Esophagus squamous epithelium (tissue), 5 donors: ENCODE data around the gene CGNL1. TPM values are rescaled to one million over a fixed set of nuclear protein-coding genes. Genes with fewer than 3 reads are reported as not detected.

Experiments
- DNase-seq: peaks from one replicate; lab custom pipeline; 2025; lab: John Stamatoyannopoulos, UW
- H3K27ac ChIP-seq, 4 donors: fragments of 200-600 bp; sonication (generic); one replicate each; pipeline ENCODE4 v1.5.1; 2016 to 2019; ENCODE audit warnings: mild to moderate bottlenecking in 1 of 4
- H3K27me3 ChIP-seq, 4 donors: fragments of 200-600 bp; sonication (generic); 1 replicate in 3 of 4; 2 replicates in 1 of 4; pipeline versions ENCODE4 v1.5.1 to v1.6.0; 2017 to 2021; ENCODE audit warnings: antibody characterized with exemption in 1 of 4
- H3K36me3 ChIP-seq, 3 donors: fragments of 200-600 bp; sonication (generic); one replicate each; pipeline ENCODE4 v1.5.1; 2016 to 2019
- H3K4me1 ChIP-seq, 3 donors: fragments of 200-600 bp; sonication (generic); one replicate each; pipeline ENCODE4 v1.5.1; 2017 to 2019
- H3K4me3 ChIP-seq, 4 donors: fragments of 200-600 bp; sonication (generic); 1 replicate in 3 of 4; 2 replicates in 1 of 4; pipeline ENCODE4 v1.5.1; 2016 to 2019; ENCODE audit warnings: mild to moderate bottlenecking in 2 of 4, moderate library complexity in 1 of 4
- H3K9me3 ChIP-seq, 3 donors: fragments of 200-600 bp; sonication (generic); one replicate each; pipeline ENCODE4 v1.5.1; 2016 to 2019
- POLR2A ChIP-seq, 4 donors: fragments of 450-650 bp; IDR thresholded peaks; one replicate each; pipeline ENCODE4 v1.6.1; 2017; ENCODE audit warnings: antibody characterized with exemption in 4 of 4, mild to moderate bottlenecking in 4 of 4, moderate library complexity in 3 of 4
- WGBS, 2 donors: methylation state at CpG; one replicate each; pipeline ENCODE4 v1.1.5; 2018; 5-methylcytosine and 5-hydroxymethylcytosine counted together
- intact Hi-C: fragments of 100-400 bp; cut with DNase I; formaldehyde crosslinking; loops from one replicate; pipeline ENCODE4 v1.15.0; 2022
- total RNA-seq, 4 donors: library from RNA; depleted of rRNA; stranded (reverse); fragments of >200 nt; gene quantifications; one replicate each; pipeline ENCODE4 v1.1.0, GENCODE V29; 2016
- TF ChIP-seq, protein P1 (sequence below), 6 experiments: fragments of 450-650 bp in 4 of 6; fragments of 200-600 bp in 2 of 6; sonication (generic) in 2 of 6; IDR thresholded peaks; one replicate each; pipeline ENCODE4 v1.5.1; 2016 to 2019; ENCODE audit warnings: antibody characterized with exemption in 6 of 6, mild to moderate bottlenecking in 4 of 6, moderate library complexity in 4 of 6
- donor health status: DM: yes; HTN: yes; CAD: no.

The CGNL1 gene
- total RNA-seq, 4 donors from 2014 or later = 3.8 to 14.7 (median 8.8) TPM

DNA sequence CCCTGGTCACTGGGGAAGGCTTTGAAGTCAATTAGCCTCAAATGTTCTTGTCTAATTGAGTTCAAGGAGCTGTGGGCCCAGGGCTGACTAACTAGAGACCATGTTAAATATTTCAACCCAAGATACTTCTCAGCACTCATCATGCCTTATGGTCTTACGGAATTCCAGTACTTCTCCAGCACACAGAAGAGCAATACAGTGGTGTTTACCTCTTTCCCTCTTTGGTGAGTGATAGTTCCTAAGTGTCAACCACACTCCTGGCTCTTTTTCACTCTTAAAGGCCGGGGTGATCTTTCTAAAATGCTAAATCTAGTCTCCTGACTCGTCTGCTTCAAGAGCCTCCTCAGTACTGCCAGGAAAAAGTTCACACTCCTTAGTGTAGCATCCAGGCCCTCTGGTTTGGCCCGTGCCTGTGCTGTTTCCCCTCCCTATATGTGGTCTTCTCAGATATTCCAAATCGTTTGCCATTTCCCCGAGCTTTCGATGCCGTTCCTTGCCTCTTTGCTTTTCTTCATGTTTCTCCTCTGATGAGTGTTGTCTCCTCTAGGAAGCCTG is 220.1 kb downstream of the CGNL1 start:
- no peak for DNase-seq
- Histone ChIP-seq H3K27me3 (peaks cover 0 to 8% (median 0%) of the 10 kb centered on the region in 4 donors), H3K4me1 (peaks cover 0 to 57% (median 1%) of the 10 kb centered on the region in 3 donors)

DNA sequence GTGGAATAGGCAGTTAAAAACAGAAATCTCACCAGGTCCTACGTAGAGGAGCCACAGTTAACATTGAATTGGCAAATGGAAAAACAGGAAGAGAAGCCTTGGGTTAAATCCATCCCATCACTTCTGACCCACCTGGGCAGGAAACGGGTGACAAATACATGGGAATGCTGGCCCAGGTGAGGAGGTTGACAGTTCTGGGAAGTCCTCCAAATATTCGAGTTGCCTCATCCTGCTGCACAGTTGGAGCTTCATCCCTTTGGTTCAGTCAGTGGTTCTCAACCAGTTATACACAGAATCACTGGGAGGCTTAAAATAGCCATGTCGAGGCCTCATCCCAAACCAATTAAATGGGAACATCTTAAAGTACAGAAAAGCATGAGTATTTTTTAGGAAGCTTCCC is 220.7 kb downstream of the CGNL1 start:
- Histone ChIP-seq H3K9me3 (no peaks in the 10 kb centered on the region), H3K27me3 (peaks cover 0 to 2% (median 0%) of the 10 kb centered on the region in 4 donors), H3K4me3 (no peak overlapping the region), H3K27ac (peak overlapping the region; percentile 28 to 66 (median 51)), H3K4me1 (peaks cover 0 to 51% (median 0%) of the 10 kb centered on the region in 3 donors), H3K36me3 (no peaks in the 10 kb centered on the region)
- TF ChIP-seq, protein P1, sequence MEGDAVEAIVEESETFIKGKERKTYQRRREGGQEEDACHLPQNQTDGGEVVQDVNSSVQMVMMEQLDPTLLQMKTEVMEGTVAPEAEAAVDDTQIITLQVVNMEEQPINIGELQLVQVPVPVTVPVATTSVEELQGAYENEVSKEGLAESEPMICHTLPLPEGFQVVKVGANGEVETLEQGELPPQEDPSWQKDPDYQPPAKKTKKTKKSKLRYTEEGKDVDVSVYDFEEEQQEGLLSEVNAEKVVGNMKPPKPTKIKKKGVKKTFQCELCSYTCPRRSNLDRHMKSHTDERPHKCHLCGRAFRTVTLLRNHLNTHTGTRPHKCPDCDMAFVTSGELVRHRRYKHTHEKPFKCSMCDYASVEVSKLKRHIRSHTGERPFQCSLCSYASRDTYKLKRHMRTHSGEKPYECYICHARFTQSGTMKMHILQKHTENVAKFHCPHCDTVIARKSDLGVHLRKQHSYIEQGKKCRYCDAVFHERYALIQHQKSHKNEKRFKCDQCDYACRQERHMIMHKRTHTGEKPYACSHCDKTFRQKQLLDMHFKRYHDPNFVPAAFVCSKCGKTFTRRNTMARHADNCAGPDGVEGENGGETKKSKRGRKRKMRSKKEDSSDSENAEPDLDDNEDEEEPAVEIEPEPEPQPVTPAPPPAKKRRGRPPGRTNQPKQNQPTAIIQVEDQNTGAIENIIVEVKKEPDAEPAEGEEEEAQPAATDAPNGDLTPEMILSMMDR (IDR thresholded peaks at IDR 0.05) = no peak
- TF ChIP-seq POLR2A (IDR thresholded peaks at IDR 0.05) = no peak
- no peak for DNase-seq
- 35 to 40% methylated on average over 4 of the region's 4 CpGs for WGBS, 2 donors
- intact Hi-C loops = no loop called here

More for the DNA sequence above, 220.1 kb downstream of the CGNL1 start:
- no peak for TF ChIP-seq POLR2A (IDR thresholded peaks at IDR 0.05)
- TF ChIP-seq, protein P1 (IDR thresholded peaks at IDR 0.05) = no peak
- H3K36me3 ChIP-seq = no peaks in the 10 kb centered on the region
- intact Hi-C loops = no loop called here
- peak overlapping the region; percentile 28 to 66 (median 51) for H3K27ac ChIP-seq
- H3K9me3 ChIP-seq = no peaks in the 10 kb centered on the region
- H3K4me3 ChIP-seq = no peak overlapping the region
- WGBS, 2 donors = 78 to 90% methylated on average over 8 of the region's 8 CpGs

DNA sequence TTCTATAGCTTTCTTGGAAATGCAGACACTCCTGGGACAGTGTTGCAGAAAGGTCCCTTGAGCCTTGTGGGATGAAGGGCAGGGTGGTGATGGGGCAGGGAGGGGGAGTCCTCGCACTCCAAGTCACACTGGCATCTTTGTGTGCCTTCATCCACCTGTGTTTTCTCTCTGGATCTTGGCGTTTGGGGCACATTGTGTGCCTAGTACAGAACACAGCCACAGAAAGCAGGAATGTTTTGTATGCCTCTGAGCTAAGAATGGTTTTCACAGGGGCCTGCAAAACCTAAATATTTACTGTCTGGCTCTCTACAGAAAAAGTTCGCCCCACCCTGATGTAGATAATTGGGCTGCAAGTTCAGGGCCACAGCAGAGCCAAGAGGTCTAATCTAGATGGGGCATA is 221.1 kb downstream of the CGNL1 start:
- peak overlapping the region in 3 of 4 donors; percentile 43 to 66 (median 59) for H3K27ac ChIP-seq
- peaks cover 0 to 46% (median 0%) of the 10 kb centered on the region in 3 donors for H3K4me1 ChIP-seq
- WGBS, 2 donors = 64 to 84% methylated on average over 2 to 3 of the region's 3 CpGs
- H3K9me3 ChIP-seq = no peaks in the 10 kb centered on the region
- intact Hi-C loops = no loop called here
- no peak for DNase-seq
- TF ChIP-seq, protein P1 (IDR thresholded peaks at IDR 0.05) = no peak
- no peak for TF ChIP-seq POLR2A (IDR thresholded peaks at IDR 0.05)
- H3K4me3 ChIP-seq = no peak overlapping the region
- H3K36me3 ChIP-seq = no peaks in the 10 kb centered on the region
- H3K27me3 ChIP-seq = no peaks in the 10 kb centered on the region

DNA sequence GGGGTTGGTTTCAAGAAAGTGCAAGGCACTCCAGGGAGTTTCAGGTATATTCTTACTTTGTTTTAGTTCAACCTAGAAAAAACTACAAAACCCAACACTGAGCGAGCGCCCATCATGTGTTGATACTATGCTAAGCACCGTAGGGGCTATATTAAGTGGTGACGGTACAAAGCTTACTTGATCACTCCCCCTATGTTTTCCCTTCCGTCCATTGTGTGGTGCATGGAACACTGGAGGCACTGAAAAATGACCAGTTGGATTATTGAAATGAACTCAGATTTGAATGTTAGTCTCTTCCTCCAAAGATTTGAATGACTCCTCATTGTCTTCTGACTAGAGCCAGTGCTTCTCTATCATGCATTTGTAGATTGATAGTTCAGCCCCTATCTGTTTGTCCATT is 222.0 kb downstream of the CGNL1 start:
- Histone ChIP-seq H3K4me1 (peaks cover 0 to 37% (median 0%) of the 10 kb centered on the region in 3 donors), H3K27ac (peak overlapping the region in 2 of 4 donors; percentile 59 to 66), H3K9me3 (no peaks in the 10 kb centered on the region), H3K4me3 (no peak overlapping the region), H3K36me3 (no peaks in the 10 kb centered on the region), H3K27me3 (no peaks in the 10 kb centered on the region)
- 95 to 99% methylated on average over 5 of the region's 5 CpGs for WGBS, 2 donors
- no peak for TF ChIP-seq POLR2A (IDR thresholded peaks at IDR 0.05)
- TF ChIP-seq, protein P1 (IDR thresholded peaks at IDR 0.05) = no peak
- intact Hi-C loops = no loop called here
- no peak for DNase-seq

DNA sequence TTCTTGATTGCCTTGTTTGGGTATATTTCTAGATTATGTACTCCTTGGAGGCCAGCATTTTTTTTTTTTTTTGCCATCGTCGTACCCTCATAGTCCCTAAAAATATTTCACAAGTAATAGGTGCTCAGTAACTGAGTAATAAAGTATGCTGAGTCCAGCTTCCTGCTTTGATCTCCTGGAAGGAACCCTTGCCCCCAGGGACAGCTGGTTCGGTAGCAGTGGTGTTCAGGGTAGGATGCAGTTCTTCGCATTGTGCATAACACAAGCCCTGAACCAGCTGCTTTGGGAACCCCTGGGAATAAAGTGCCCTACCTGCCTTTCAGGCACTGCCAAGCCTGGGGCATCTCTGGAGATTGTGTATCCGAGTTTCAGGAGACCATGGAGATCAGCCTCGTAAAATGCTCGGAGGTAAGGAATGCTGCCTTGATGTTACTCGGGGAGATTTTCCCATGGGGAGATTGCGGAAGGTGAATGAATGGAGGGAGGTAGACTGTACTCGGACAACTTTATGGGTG is 223.0 kb downstream of the CGNL1 start:
- Histone ChIP-seq H3K4me3 (no peak overlapping the region), H3K27me3 (no peaks in the 10 kb centered on the region), H3K4me1 (peaks cover 0 to 37% (median 0%) of the 10 kb centered on the region in 3 donors), H3K36me3 (peaks cover 0 to 2% (median 0%) of the 10 kb centered on the region in 3 donors), H3K9me3 (no peaks in the 10 kb centered on the region), H3K27ac (peak overlapping the region in 1 of 4 donors; percentile 6)
- no peak for DNase-seq
- TF ChIP-seq, protein P1 (IDR thresholded peaks at IDR 0.05) = no peak
- no peak for TF ChIP-seq POLR2A (IDR thresholded peaks at IDR 0.05)
- intact Hi-C loops = no loop called here
- 79 to 80% methylated on average over 9 to 10 of the region's 10 CpGs for WGBS, 2 donors
